SK-N-SH (cell line): ENCODE measurements around the gene PIEZO2.

ENCODE experiments used
- CTCF ChIP-seq: fragments of 200-600 bp; sonication (generic); IDR thresholded peaks from 2 replicates; pipeline ENCODE4 v1.6.1; 2017; ENCODE audit warnings: antibody characterized with exemption, mild to moderate bottlenecking, moderate library complexity
- FOXM1 ChIP-seq: IDR thresholded peaks from 2 replicates; pipeline ENCODE4 v1.4.0; 2012; ENCODE audit warnings: low read depth, mild to moderate bottlenecking
- YY1 ChIP-seq: IDR thresholded peaks from 2 replicates; pipeline ENCODE4 v1.4.0; 2012; ENCODE audit warnings: low read depth, mild to moderate bottlenecking
- TF ChIP-seq, protein P1 (sequence below): IDR thresholded peaks from 2 replicates; pipeline ENCODE4 v1.6.1; 2012; ENCODE audit warnings: mild to moderate bottlenecking, low read depth, low read length, moderate library complexity

- no peak for TF ChIP-seq CTCF
- no peak for TF ChIP-seq FOXM1
- TF ChIP-seq YY1: no peak
- TF ChIP-seq, protein P1, sequence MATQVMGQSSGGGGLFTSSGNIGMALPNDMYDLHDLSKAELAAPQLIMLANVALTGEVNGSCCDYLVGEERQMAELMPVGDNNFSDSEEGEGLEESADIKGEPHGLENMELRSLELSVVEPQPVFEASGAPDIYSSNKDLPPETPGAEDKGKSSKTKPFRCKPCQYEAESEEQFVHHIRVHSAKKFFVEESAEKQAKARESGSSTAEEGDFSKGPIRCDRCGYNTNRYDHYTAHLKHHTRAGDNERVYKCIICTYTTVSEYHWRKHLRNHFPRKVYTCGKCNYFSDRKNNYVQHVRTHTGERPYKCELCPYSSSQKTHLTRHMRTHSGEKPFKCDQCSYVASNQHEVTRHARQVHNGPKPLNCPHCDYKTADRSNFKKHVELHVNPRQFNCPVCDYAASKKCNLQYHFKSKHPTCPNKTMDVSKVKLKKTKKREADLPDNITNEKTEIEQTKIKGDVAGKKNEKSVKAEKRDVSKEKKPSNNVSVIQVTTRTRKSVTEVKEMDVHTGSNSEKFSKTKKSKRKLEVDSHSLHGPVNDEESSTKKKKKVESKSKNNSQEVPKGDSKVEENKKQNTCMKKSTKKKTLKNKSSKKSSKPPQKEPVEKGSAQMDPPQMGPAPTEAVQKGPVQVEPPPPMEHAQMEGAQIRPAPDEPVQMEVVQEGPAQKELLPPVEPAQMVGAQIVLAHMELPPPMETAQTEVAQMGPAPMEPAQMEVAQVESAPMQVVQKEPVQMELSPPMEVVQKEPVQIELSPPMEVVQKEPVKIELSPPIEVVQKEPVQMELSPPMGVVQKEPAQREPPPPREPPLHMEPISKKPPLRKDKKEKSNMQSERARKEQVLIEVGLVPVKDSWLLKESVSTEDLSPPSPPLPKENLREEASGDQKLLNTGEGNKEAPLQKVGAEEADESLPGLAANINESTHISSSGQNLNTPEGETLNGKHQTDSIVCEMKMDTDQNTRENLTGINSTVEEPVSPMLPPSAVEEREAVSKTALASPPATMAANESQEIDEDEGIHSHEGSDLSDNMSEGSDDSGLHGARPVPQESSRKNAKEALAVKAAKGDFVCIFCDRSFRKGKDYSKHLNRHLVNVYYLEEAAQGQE: no peak
Observed at GRCh38 chr18:10908760-10909159, 240.6 kb downstream of the PIEZO2 start.
